ENCODE measurements around the gene TPPP2. TPM values are rescaled to one million over a fixed set of nuclear protein-coding genes. Genes with fewer than 3 reads are reported as not detected.
"Not testable (repeated sequence)": the region's sequence is repeated elsewhere in the genome, so short reads cannot be mapped to it uniquely, and the experiment has no call there.

The TPPP2 gene
- total RNA-seq, 1 donor from 2014 or later, result not detected

DNA sequence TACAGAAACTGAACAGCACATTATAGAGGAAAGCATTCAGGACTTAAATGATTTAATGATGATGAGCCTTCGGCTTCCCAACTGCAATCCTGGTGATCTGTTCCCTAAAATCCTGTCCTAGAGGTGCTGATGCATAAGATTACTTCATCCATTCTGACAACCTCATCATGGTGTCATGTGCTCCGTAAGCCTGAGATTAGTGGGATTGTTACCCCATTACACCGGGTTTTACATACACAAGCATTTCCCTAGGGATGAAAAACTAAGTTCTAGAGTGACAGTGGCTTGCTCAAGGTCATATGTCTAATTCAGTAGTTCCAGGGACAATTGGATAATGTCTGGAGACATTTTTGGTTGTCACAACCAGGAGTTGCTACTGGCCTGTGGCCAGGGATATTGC lies 7.1 kb downstream of the TPPP2 start:
- FAIRE-seq, result no peak
- TF ChIP-seq CTCF (IDR thresholded peaks at IDR 0.05; ENCODE audit: insufficient read depth, low read length, severe bottlenecking), result no peak
- peaks cover 2% of the 10 kb centered on the region for H3K27me3 ChIP-seq (ENCODE audit: control insufficient read depth, insufficient read depth, low read length)
- DNase-seq (ENCODE audit: low read depth), result no peak
- no peak overlapping the region for H3K4me3 ChIP-seq (ENCODE audit: low read depth, low read length)
- H3K36me3 ChIP-seq (ENCODE audit: control insufficient read depth, insufficient read depth, low read length), result no peaks in the 10 kb centered on the region

DNA sequence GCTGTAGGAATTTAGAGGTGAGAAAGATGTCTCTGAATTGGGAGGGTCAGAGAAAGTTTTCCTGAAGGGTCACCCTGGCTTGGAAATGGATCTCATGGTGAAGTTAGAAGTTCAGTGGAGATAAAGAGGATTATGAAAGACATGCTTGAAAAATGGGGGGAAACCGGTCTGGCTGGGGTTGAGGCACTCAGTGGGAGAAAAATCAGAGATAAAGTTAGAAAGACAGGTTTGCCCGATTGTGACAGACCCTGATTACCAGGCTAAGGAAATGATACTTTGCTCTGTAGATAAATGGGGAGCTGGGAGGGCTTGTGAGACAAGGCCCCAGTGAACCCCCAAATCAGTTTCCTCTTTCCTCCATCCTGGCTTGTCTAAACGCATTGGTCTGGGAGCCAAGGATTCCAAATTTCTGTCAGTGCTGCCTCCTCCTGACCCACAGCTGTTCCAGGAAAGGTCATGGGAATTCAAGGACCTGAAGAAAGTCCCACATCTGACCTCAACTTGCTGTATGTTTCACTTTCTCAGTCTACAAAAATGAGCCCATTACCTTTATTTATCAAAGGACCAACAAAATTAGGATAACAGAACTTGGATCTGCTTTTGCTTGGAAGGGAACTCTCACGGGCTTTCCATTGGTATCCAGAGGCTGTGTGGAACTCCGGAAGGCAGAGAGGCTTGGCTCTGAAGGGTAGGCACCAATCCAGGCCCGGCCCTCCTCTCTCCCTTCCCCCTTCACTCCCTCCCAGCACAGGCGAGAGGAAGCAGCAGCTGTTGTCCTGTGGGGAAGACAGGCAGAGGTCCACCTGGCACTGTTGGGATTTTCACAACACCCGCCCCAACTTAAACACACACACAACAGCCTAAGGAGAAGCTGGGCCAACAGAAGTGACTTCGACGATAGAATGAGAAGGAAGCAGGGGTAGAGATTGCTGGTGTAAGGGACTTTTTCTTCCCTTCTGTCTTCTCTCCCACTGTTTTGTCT lies 8.7 kb downstream of the TPPP2 start:
- no peak for TF ChIP-seq CTCF (IDR thresholded peaks at IDR 0.05; ENCODE audit: insufficient read depth, low read length, severe bottlenecking)
- Histone ChIP-seq H3K4me3 (ENCODE audit: low read depth, low read length) (no peak overlapping the region), H3K27me3 (ENCODE audit: control insufficient read depth, insufficient read depth, low read length) (no peaks in the 10 kb centered on the region), H3K36me3 (ENCODE audit: control insufficient read depth, insufficient read depth, low read length) (no peaks in the 10 kb centered on the region)
- DNase-seq (ENCODE audit: low read depth) (peak; percentile 50), FAIRE-seq (no peak)

DNA sequence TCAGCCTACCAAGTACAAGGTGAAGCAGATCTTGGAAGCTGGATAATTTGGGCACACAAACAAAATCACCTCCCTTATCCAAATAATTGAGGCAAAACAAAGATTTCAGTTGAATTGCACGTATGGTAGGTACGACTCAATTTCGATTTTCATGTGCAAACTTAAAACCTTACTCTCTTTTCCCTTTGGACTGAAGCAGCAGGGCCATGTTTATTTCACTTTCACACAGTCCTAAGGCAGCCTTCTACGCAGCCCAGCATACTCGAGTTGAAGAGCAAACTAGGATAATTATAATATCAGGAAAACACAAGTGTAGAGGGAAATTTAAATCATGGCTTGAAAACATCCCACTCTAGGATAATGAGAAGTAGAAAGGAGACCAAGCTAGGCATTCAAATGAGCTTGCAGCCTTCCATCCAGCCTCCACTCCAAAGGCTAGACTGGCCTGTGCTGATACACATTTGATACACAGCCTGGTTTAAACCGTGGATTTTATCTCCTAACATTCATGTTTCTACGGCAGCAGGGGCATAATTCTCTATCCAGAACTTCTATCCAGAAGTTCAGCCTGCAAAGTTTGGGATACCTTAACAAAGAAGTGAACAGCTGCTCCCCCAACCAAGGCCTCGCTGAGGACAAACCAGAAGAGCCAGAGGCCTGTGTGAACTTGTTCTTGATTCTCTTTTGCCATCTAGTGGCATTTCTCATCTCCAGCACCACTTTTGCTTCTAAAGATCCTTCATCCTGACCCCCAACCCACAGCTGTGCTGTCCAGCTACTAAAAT lies 9.8 kb downstream of the TPPP2 start:
- peak; percentile 72 for DNase-seq (ENCODE audit: low read depth)
- no peaks in the 10 kb centered on the region for H3K27me3 ChIP-seq (ENCODE audit: control insufficient read depth, insufficient read depth, low read length)
- H3K36me3 ChIP-seq (ENCODE audit: control insufficient read depth, insufficient read depth, low read length), result no peaks in the 10 kb centered on the region
- H3K4me3 ChIP-seq (ENCODE audit: low read depth, low read length), result no peak overlapping the region
- no peak for FAIRE-seq
- peak; percentile 75 for TF ChIP-seq CTCF (IDR thresholded peaks at IDR 0.05; ENCODE audit: insufficient read depth, low read length, severe bottlenecking)

- no peaks in the 10 kb centered on the region for H3K36me3 ChIP-seq (ENCODE audit: control insufficient read depth, insufficient read depth, low read length)
These were observed 10.4 kb downstream of the TPPP2 start for GRCh38 chr14:21040370-21040925.

DNA sequence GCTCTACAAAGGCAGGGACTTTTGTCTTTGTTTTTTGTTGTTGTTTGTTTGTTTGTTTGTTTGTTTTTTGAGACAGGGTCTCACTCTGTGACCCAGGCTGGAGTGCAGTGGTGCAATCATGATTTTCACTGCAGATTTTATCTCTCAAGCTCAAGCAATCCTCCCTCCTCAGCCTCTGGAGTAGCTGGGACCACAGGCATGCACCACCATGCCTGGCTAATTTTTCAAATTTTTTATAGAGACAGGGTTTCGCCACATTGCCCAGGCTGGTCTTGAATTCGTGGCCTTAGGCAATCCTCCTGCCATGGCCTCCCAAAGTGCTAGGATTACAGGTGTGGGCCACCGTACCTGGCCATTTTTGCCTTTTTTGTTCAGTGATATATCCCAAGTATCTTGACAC lies 10.9 kb downstream of the TPPP2 start:
- not testable (repeated sequence) for H3K27me3 ChIP-seq (ENCODE audit: control insufficient read depth, insufficient read depth, low read length); H3K4me3 ChIP-seq (ENCODE audit: low read depth, low read length); DNase-seq (ENCODE audit: low read depth); FAIRE-seq; H3K36me3 ChIP-seq (ENCODE audit: control insufficient read depth, insufficient read depth, low read length)

More at GRCh38 chr14:21040370-21040925, 10.4 kb downstream of the TPPP2 start:
- no peak for FAIRE-seq
- no peak for TF ChIP-seq CTCF (IDR thresholded peaks at IDR 0.05; ENCODE audit: insufficient read depth, low read length, severe bottlenecking)
- Histone ChIP-seq H3K27me3 (ENCODE audit: control insufficient read depth, insufficient read depth, low read length) (no peaks in the 10 kb centered on the region), H3K4me3 (ENCODE audit: low read depth, low read length) (no peak overlapping the region)
- DNase-seq (ENCODE audit: low read depth), result no peak
